OCI-LY7 (cell line): Measurements from ENCODE around the gene ATXN1.

Source experiments
- EZH2phosphoT487 ChIP-seq: fragments of 200-600 bp; sonication (generic); IDR thresholded peaks from 2 replicates; pipeline ENCODE4 v1.6.1; 2018; ENCODE audit warnings: low read depth, borderline replicate concordance, mild to moderate bottlenecking, mixed run types, antibody characterized with exemption, low read length, moderate library complexity, mixed read lengths
- TF ChIP-seq, protein P1 (sequence below): fragments of 200-600 bp; sonication (generic); conservative IDR thresholded peaks from 2 replicates; pipeline ENCODE4 v1.5.1; 2014; ENCODE audit warnings: mild to moderate bottlenecking, antibody characterized with exemption, low read length, moderate library complexity, mixed read lengths

DNA sequence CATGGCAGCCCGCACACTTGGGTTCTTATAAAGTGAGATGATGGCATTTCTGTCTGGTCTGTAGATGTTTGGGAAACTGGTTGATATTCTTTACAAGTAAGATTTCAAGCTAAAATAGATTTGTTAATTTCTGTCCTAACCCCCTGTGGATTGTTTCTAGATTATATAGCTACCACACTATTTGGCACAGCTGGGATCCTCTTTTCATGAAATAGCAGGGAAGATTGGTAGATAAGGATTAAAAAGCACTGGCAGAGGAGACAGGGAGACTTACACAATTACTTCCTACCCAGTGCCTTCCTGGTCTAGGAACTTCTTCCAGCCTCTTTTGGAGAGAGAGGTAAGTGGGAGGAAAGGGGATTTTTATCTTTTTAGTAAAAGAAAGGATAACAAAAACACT is 13.2 kb upstream of the ATXN1 start:
- no peak for TF ChIP-seq EZH2phosphoT487
- TF ChIP-seq, protein P1, sequence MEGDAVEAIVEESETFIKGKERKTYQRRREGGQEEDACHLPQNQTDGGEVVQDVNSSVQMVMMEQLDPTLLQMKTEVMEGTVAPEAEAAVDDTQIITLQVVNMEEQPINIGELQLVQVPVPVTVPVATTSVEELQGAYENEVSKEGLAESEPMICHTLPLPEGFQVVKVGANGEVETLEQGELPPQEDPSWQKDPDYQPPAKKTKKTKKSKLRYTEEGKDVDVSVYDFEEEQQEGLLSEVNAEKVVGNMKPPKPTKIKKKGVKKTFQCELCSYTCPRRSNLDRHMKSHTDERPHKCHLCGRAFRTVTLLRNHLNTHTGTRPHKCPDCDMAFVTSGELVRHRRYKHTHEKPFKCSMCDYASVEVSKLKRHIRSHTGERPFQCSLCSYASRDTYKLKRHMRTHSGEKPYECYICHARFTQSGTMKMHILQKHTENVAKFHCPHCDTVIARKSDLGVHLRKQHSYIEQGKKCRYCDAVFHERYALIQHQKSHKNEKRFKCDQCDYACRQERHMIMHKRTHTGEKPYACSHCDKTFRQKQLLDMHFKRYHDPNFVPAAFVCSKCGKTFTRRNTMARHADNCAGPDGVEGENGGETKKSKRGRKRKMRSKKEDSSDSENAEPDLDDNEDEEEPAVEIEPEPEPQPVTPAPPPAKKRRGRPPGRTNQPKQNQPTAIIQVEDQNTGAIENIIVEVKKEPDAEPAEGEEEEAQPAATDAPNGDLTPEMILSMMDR: no peak
